Suppressor macrophage (primary cell): ENCODE data around the gene MMD2.

Source experiments
- DNase-seq, 4 experiments: peaks; one replicate each; pipeline ENCODE4 v3.0.0-alpha.2; 2020 to 2022

Gene MMD2

GRCh38 chr7:4866528-4867496 lies 92.2 kb downstream of the MMD2 start:
- DNase-seq = no peak

DNA sequence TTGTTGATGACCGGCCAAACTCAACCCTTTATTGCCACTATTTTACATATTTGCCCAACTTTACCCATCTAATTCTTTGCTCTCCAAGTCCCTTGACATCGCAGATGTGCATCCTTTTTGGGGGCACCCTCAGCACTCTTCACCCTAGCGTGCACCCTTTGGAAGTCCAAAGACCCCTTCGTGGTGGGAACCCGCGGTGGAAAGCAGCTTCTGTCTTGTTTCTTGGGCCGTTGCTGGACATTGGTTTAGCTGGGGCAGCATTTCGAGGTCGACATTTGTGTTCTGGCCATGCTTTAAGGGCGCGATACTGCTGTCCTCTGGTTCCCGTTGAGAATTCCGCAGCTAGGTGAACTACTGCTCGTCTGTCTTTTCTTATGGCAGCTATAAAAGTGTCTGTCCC lies 96.8 kb downstream of the MMD2 start:
- no peak for DNase-seq

DNA sequence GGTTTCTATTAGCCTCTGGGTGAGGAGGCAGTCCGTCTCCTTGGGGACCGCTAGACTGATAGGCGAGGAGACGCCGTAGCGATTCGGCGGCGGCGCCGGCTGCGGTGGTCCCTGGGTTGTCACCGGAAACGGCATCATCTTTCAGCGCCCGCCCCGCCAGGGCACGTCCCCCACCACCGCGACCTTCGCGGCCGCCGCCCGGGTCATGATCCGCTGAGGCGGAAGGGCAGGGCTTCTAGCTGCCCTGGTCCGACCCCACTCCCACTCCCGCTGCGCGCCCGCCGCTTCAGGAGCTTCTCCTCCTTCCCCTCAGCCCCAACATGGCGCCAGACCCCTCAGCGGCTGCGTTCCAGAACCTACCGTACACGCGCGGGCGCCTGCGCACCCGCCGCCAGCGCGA lies 97.3 kb downstream of the MMD2 start, which contains the start of gene PAPOLB:
Gene PAPOLB, minus strand, starts transcription at position 358 of the 400 bp plus-strand sequence. Its CDS starts 220 bp downstream, at position 138.
- DNase-seq = peak in 2 of 4 experiments; percentile 4 to 5

DNA sequence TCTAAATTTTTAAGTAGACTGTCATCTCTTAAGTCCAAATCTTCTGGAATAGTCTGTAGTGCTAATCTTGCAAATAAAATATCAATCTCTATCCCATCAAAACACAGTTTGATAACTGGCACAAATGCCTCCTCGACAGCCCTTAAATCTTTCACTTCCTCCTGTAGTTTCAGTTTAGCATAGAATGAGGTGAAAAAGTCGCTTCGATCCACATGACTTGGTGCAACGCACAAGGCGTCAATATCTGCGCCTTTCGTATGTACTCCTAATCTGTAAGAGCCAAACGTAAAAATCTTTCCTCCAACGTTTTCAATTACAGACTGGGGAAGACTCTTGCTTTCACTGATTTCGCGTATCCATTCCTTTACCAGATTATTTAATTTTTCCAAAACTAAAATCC lies 97.8 kb downstream of the MMD2 start:
- DNase-seq = no peak

DNA sequence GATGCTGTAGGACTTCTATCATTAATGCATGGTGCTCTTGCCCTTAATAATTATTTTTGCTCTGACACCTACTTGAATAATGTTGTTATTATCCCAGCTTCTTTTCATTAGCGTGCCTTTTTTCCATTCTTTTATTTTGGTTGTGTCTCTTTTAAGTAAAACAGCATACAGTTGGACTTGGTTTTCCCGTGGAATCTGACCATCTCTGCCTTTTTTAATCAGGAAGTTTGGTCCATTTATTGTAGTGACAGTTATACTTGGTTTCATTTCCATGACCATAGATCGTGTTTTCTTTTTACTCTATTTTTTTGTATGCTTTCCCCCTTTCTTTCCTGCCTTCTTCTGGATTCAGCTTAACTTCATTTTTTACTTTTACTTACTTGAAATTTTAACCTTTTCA lies 101.8 kb downstream of the MMD2 start:
- no peak for DNase-seq

DNA sequence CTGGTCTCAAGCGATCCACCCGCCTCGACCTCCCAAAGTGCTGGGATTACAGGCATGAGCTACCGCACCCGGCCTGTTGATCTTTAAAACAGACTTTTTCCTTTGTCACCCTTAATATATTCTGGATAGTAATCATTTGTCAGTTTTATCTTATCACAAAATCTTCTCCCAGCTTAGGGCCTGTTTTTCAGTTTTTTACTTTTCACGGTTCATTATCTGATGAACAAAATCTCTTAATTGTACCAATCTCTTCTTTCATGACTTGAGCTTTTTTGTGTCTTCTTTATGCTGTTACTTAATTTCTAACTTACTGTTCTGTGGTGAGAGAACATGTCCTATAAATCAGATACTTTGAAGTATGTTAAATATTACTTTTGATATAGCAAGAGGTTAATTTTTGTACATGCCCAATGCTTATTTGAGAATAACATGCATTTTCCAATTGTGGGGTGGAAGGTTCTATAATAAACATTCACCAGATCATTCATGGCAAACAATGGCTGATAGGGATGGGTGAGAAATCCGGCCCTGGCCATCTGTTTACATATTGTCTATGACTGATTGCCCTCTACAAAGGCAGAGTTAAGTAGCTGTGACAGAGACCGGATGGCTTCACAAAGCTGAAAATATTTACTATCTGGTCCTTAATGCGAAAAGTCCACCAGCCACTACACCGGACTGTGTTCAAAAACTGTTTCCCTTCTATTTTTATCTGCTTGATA lies 102.5 kb downstream of the MMD2 start:
- no peak for DNase-seq
